22Rv1 (cell line): ENCODE measurements around the gene IGF2BP2.

ENCODE experiments used
- ZFX ChIP-seq: fragments of 450-650 bp; IDR thresholded peaks from 2 replicates; pipeline ENCODE4 v1.6.1; 2017; ENCODE audit warnings: antibody characterized with exemption, borderline replicate concordance
- TF ChIP-seq, protein P1 (sequence below): fragments of 450-650 bp; IDR thresholded peaks from 2 replicates; pipeline ENCODE4 v1.5.1; 2017; ENCODE audit warnings: mild to moderate bottlenecking

GRCh38 chr3:185822221-185823000, 2.4 kb downstream of the IGF2BP2 start:
- TF ChIP-seq, protein P1, sequence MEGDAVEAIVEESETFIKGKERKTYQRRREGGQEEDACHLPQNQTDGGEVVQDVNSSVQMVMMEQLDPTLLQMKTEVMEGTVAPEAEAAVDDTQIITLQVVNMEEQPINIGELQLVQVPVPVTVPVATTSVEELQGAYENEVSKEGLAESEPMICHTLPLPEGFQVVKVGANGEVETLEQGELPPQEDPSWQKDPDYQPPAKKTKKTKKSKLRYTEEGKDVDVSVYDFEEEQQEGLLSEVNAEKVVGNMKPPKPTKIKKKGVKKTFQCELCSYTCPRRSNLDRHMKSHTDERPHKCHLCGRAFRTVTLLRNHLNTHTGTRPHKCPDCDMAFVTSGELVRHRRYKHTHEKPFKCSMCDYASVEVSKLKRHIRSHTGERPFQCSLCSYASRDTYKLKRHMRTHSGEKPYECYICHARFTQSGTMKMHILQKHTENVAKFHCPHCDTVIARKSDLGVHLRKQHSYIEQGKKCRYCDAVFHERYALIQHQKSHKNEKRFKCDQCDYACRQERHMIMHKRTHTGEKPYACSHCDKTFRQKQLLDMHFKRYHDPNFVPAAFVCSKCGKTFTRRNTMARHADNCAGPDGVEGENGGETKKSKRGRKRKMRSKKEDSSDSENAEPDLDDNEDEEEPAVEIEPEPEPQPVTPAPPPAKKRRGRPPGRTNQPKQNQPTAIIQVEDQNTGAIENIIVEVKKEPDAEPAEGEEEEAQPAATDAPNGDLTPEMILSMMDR = no peak
- TF ChIP-seq ZFX = no peak
